OCI-LY3 (cell line): ENCODE measurements around the gene ZNF365.
A peak's percentile ranks its signal among the peaks of the same experiment; 100 is the strongest.

ENCODE experiments used
- H2AFZ ChIP-seq: fragments of 200-600, 300-600 bp; shearing (Covaris generic); 2 replicates; pipeline ENCODE4 v1.6.0; 2014; ENCODE audit warnings: antibody characterized with exemption, low read depth, low read length
- H3K27ac ChIP-seq: fragments of 200-600, 300-600 bp; sonication (generic); 2 replicates; pipeline ENCODE4 v1.5.1; 2014; ENCODE audit warnings: mild to moderate bottlenecking, low read length, moderate library complexity, mixed read lengths
- H3K27me3 ChIP-seq: fragments of 200-600, 300-600 bp; sonication (generic); 2 replicates; pipeline ENCODE4 v1.6.1; 2014; ENCODE audit warnings: low read depth, low read length, mixed read lengths
- H3K36me3 ChIP-seq: fragments of 200-600, 300-600 bp; sonication (generic); replicated peaks from 2 replicates; pipeline ENCODE3; 2014; ENCODE audit warnings: low read depth, low read length, mixed read lengths
- H3K4me1 ChIP-seq: fragments of 300-600, 200-600 bp; sonication (generic); 2 replicates; pipeline ENCODE4 v1.6.1; 2014; ENCODE audit warnings: low read length, mixed read lengths
- H3K4me2 ChIP-seq: fragments of 200-600, 300-600 bp; sonication (generic); 2 replicates; pipeline ENCODE4 v1.6.1; 2014; ENCODE audit warnings: low read length, mixed read lengths
- H3K4me3 ChIP-seq: fragments of 300-600, 200-600 bp; sonication (generic); 2 replicates; pipeline ENCODE4 v1.5.1; 2014; ENCODE audit warnings: antibody characterized with exemption, mild to moderate bottlenecking, low read length, moderate library complexity
- H3K79me2 ChIP-seq: fragments of 300-600, 200-600 bp; shearing (Covaris generic); 2 replicates; pipeline ENCODE4 v1.6.1; 2014; ENCODE audit warnings: mild to moderate bottlenecking, low read length, mixed read lengths
- H3K9ac ChIP-seq: fragments of 300-600, 200-600 bp; shearing (Covaris generic); 2 replicates; pipeline ENCODE4 v1.6.0; 2014; ENCODE audit warnings: mild to moderate bottlenecking, low read length, moderate library complexity
- H3K9me3 ChIP-seq: fragments of 200-600, 300-600 bp; shearing (Covaris generic); 2 replicates; pipeline ENCODE4 v1.6.1; 2014; ENCODE audit warnings: low read length, mixed read lengths; ENCODE audit not compliant: insufficient read depth
- H4K20me1 ChIP-seq: fragments of 200-600, 300-600 bp; sonication (generic); 2 replicates; pipeline ENCODE4 v1.6.1; 2016; ENCODE audit warnings: low read length, mixed read lengths; ENCODE audit not compliant: insufficient read depth
- EZH2phosphoT487 ChIP-seq: fragments of 200-600 bp; shearing (Covaris generic); IDR thresholded peaks from 2 replicates; pipeline ENCODE4 v1.6.1; 2018; ENCODE audit warnings: antibody characterized with exemption, mixed run types, low read depth
- TF ChIP-seq, protein P1 (sequence below): fragments of 200-600, 300-600 bp; sonication (generic); IDR thresholded peaks from 2 replicates; pipeline ENCODE4 v1.5.1; 2014; ENCODE audit warnings: antibody characterized with exemption, low read length, low read depth

ZNF365 gene

GRCh38 chr10:62414359-62414758 is 40.2 kb downstream of the ZNF365 start:
- Histone ChIP-seq H4K20me1 (no peaks in the 10 kb centered on the region), H3K4me1 (no peaks in the 10 kb centered on the region), H3K4me3 (no peak overlapping the region), H3K79me2 (no peaks in the 10 kb centered on the region), H3K27me3 (no peaks in the 10 kb centered on the region), H2AFZ (no peak overlapping the region), H3K27ac (no peak overlapping the region), H3K9me3 (no peaks in the 10 kb centered on the region), H3K36me3 (no peaks in the 10 kb centered on the region), H3K9ac (no peak overlapping the region), H3K4me2 (no peak overlapping the region)
- TF ChIP-seq, protein P1, sequence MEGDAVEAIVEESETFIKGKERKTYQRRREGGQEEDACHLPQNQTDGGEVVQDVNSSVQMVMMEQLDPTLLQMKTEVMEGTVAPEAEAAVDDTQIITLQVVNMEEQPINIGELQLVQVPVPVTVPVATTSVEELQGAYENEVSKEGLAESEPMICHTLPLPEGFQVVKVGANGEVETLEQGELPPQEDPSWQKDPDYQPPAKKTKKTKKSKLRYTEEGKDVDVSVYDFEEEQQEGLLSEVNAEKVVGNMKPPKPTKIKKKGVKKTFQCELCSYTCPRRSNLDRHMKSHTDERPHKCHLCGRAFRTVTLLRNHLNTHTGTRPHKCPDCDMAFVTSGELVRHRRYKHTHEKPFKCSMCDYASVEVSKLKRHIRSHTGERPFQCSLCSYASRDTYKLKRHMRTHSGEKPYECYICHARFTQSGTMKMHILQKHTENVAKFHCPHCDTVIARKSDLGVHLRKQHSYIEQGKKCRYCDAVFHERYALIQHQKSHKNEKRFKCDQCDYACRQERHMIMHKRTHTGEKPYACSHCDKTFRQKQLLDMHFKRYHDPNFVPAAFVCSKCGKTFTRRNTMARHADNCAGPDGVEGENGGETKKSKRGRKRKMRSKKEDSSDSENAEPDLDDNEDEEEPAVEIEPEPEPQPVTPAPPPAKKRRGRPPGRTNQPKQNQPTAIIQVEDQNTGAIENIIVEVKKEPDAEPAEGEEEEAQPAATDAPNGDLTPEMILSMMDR = no peak
- TF ChIP-seq EZH2phosphoT487 = no peak

- no peak overlapping the region for H3K27ac ChIP-seq
- no peak overlapping the region for H3K9ac ChIP-seq
- H3K4me2 ChIP-seq = no peak overlapping the region
These were observed 48.0 kb downstream of the ZNF365 start for GRCh38 chr10:62422068-62422590.

DNA sequence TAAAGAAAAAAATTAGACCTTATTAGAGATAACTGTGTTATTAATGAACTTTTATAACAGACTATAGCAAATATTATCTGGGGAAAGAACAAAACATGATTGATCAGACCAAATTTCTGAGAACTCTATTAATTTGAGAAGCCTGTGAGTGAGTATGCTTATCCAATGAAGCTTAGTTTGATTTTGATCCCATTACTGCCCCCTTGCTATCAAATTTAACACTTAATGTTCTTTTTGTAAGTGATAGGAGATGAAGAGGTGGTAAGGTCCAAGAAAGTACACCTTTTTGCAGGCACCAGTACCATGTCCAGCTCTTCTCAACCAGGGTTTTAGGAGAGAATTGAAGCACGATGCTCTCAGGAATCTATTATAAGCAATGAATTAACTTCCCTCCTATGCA is 49.9 kb downstream of the ZNF365 start:
- Histone ChIP-seq H3K36me3 (no peaks in the 10 kb centered on the region), H3K4me1 (peaks cover 16% of the 10 kb centered on the region), H3K9ac (no peak overlapping the region), H3K4me3 (no peak overlapping the region), H3K9me3 (0 out of 2 replicates have a peak, but pooled peaks cover 2% of the 10 kb centered on the region), H3K27me3 (no peaks in the 10 kb centered on the region), H2AFZ (no peak overlapping the region), H4K20me1 (no peaks in the 10 kb centered on the region), H3K79me2 (no peaks in the 10 kb centered on the region), H3K27ac (no peak overlapping the region), H3K4me2 (no peak overlapping the region)
- no peak for TF ChIP-seq EZH2phosphoT487
- TF ChIP-seq, protein P1 = peak; percentile 39

More at GRCh38 chr10:62422068-62422590, 48.0 kb downstream of the ZNF365 start:
- Histone ChIP-seq H3K36me3 (no peaks in the 10 kb centered on the region), H3K4me1 (peaks cover 16% of the 10 kb centered on the region), H3K27me3 (no peaks in the 10 kb centered on the region), H3K4me3 (no peak overlapping the region), H3K79me2 (no peaks in the 10 kb centered on the region), H4K20me1 (no peaks in the 10 kb centered on the region), H2AFZ (no peak overlapping the region), H3K9me3 (no peaks in the 10 kb centered on the region)
- no peak for TF ChIP-seq EZH2phosphoT487
- TF ChIP-seq, protein P1 = no peak

GRCh38 chr10:62426086-62426485 is 51.9 kb downstream of the ZNF365 start:
- Histone ChIP-seq H3K27me3 (no peaks in the 10 kb centered on the region), H3K4me3 (no peak overlapping the region), H3K36me3 (no peaks in the 10 kb centered on the region), H3K4me2 (peak overlapping the region; percentile 12), H4K20me1 (no peaks in the 10 kb centered on the region), H3K9ac (no peak overlapping the region), H3K79me2 (no peaks in the 10 kb centered on the region), H3K27ac (peak overlapping the region; percentile 18; the same call in 1 of the 2 replicates), H2AFZ (no peak overlapping the region), H3K4me1 (peaks cover 22% of the 10 kb centered on the region), H3K9me3 (0 out of 2 replicates have a peak, but pooled peaks cover 2% of the 10 kb centered on the region)
- TF ChIP-seq EZH2phosphoT487 = no peak
- TF ChIP-seq, protein P1 = no peak
